Liver (tissue), 2 donors: ENCODE measurements around the gene SNX3.

Experiments
- MAX ChIP-seq: IDR thresholded peaks from 2 replicates; pipeline ENCODE4 v1.6.1; 2016; ENCODE audit warnings: antibody characterized with exemption
- NR2F2 ChIP-seq: IDR thresholded peaks from 2 replicates; pipeline ENCODE4 v1.6.1; 2016; ENCODE audit warnings: antibody characterized with exemption
- TAF1 ChIP-seq: conservative IDR thresholded peaks from 2 replicates; pipeline ENCODE4 v1.6.1; 2016; ENCODE audit warnings: antibody characterized with exemption, mild to moderate bottlenecking
- donor health status: healthy.

- TF ChIP-seq TAF1 (no peak), MAX (no peak), NR2F2 (no peak)
These were observed 41.5 kb upstream of the SNX3 start for GRCh38 chr6:108302386-108302785.
